ENCODE data around the gene PPP2R2B.

PPP2R2B gene

DNA sequence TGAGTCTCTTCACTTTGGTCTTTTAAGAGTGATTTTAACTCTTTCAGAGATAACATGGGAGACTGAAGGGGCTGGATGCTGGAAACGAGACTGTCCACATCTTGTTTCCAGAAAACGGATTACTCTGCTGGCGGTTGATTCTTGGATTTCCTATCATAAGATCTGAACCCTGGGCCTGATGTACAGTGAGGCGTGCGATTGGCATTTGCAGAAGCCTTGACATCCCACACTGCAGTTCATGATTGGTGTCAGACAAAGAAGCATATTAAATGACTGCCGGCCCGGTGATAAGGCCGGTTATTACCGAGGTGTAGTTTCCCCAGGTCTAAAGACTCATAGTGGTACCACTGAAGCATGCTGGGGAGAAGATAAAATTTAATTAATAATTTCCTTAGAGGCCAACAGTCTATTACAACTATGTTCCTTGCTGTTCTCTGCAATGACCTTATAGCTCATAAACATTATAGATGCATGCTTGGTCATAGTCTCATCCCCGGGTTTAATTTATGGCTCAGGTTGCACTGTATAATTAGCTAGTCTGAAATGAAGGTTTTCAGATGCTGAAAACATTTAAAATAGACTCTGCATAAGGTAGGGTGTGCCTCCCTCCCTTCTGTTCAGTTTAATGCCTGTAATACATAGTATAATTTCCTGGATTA lies 99.2 kb downstream of the PPP2R2B start:
- DNase-seq (ENCODE audit: low read depth) = no peak

DNA sequence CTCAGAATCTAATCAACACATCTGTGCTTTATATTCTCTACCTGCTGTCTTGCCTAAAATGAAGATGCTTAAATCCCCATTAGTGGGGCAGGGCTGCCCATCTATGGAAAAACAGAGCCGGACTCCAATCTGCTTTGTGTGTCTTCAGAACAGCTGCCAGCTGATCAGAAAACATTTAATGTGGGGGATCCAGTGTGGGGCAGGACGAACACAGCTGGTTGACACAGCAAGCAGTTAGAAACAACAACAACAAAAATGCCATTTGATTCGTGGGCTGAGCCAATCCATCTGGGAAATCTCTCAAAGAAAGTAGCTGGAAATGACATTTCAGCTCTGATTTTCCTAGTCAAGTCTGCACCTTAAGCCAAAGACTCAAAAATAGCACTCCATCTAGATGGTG lies 99.8 kb downstream of the PPP2R2B start:
- no peak overlapping the region for H3K4me3 ChIP-seq (ENCODE audit: low read depth, low read length)
- TF ChIP-seq MYC (IDR thresholded peaks at IDR 0.05; ENCODE audit: low read depth, low read length) = no peak
- TF ChIP-seq POLR2A (IDR thresholded peaks at IDR 0.05; ENCODE audit: extremely low read depth, insufficient read length) = no peak
- TF ChIP-seq, protein P1, sequence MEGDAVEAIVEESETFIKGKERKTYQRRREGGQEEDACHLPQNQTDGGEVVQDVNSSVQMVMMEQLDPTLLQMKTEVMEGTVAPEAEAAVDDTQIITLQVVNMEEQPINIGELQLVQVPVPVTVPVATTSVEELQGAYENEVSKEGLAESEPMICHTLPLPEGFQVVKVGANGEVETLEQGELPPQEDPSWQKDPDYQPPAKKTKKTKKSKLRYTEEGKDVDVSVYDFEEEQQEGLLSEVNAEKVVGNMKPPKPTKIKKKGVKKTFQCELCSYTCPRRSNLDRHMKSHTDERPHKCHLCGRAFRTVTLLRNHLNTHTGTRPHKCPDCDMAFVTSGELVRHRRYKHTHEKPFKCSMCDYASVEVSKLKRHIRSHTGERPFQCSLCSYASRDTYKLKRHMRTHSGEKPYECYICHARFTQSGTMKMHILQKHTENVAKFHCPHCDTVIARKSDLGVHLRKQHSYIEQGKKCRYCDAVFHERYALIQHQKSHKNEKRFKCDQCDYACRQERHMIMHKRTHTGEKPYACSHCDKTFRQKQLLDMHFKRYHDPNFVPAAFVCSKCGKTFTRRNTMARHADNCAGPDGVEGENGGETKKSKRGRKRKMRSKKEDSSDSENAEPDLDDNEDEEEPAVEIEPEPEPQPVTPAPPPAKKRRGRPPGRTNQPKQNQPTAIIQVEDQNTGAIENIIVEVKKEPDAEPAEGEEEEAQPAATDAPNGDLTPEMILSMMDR (IDR thresholded peaks at IDR 0.05; ENCODE audit: low read depth, low read length) = no peak
- TF ChIP-seq, protein P2, sequence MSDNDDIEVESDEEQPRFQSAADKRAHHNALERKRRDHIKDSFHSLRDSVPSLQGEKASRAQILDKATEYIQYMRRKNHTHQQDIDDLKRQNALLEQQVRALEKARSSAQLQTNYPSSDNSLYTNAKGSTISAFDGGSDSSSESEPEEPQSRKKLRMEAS (IDR thresholded peaks at IDR 0.05; ENCODE audit: low read depth, low read length) = no peak
- no peak for DNase-seq (ENCODE audit: low read depth)

More for the DNA sequence above, 99.2 kb downstream of the PPP2R2B start:
- TF ChIP-seq MYC (IDR thresholded peaks at IDR 0.05; ENCODE audit: low read depth, low read length) (no peak), POLR2A (IDR thresholded peaks at IDR 0.05; ENCODE audit: extremely low read depth, insufficient read length) (no peak)
- TF ChIP-seq, protein P1 (IDR thresholded peaks at IDR 0.05; ENCODE audit: low read depth, low read length) = no peak
- TF ChIP-seq, protein P2 (IDR thresholded peaks at IDR 0.05; ENCODE audit: low read depth, low read length) = no peak
- no peak overlapping the region for H3K4me3 ChIP-seq (ENCODE audit: low read depth, low read length)

DNA sequence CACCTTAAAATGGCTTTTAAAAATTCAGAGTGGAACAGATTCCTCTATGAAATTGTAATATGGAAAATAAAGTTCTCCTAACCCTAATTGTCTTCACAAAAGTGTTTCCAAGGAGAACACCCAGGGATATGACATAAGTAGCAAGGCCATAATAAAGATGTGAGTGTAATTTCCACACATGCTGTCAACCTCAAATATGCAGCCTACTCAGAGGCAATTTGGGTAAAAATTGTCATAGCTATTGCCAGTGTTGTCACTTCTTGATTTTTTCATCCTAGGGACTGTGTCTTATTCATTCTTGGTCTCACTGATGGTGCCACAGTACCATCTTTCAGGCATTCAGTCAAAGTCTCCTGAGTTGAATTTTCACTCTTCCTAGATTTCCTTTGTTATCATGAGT lies 100.3 kb downstream of the PPP2R2B start:
- TF ChIP-seq POLR2A (IDR thresholded peaks at IDR 0.05; ENCODE audit: extremely low read depth, insufficient read length) = no peak
- TF ChIP-seq, protein P2 (IDR thresholded peaks at IDR 0.05; ENCODE audit: low read depth, low read length) = no peak
- TF ChIP-seq, protein P1 (IDR thresholded peaks at IDR 0.05; ENCODE audit: low read depth, low read length) = no peak
- TF ChIP-seq MYC (IDR thresholded peaks at IDR 0.05; ENCODE audit: low read depth, low read length) = no peak

DNA sequence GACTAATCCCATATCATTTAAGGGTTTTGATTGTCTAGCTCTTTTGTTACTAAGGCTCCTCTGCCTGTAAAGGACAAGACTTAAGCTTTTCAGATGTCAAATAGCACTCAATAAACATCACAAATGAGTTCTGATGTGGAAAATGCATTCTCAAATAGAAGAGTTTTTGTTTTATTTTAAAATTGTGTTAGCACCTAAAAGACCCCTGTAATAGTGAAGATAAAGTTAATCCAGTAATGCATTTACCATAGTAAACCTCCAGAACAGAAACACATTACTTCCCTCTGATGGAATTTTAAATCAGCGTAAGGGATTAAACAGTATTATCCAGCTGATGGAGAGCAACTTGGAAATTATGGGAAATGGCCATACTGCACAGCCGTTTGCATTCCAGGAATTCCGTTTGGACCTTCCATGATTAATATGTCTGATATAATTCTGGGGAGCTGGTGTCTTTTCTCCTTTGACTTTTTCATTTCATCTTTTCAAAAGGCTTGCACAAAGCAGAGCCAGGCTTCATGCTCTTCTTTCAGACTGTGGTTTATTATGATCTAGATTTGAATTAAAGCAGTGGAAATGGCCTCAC lies 105.6 kb downstream of the PPP2R2B start:
- no peak overlapping the region for H3K4me3 ChIP-seq (ENCODE audit: low read depth, low read length)
- no peak for DNase-seq (ENCODE audit: low read depth)
- TF ChIP-seq, protein P1 (IDR thresholded peaks at IDR 0.05; ENCODE audit: low read depth, low read length) = no peak
- TF ChIP-seq, protein P2 (IDR thresholded peaks at IDR 0.05; ENCODE audit: low read depth, low read length) = no peak
- TF ChIP-seq POLR2A (IDR thresholded peaks at IDR 0.05; ENCODE audit: extremely low read depth, insufficient read length) (no peak), MYC (IDR thresholded peaks at IDR 0.05; ENCODE audit: low read depth, low read length) (no peak)

More for the DNA sequence above, 100.3 kb downstream of the PPP2R2B start:
- no peak for DNase-seq (ENCODE audit: low read depth)
- H3K4me3 ChIP-seq (ENCODE audit: low read depth, low read length) = no peak overlapping the region

DNA sequence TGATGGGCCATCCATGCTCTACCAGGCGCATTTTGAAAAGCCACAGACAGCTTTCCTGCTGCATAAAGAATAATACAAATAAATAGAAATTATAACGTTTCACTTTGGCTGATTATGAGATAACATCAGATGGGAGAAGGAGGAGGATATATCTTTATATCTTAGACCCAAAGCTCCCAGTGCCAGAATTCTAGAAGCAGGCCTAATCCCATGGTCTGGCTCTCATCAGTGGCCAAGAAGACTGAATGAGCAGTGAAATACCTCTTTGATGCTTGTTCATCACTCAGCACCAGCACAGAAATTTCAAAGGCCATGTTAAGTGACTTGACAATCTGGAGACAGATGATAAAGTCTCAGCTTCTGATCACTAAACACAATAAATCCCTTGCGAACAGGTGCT lies 107.6 kb downstream of the PPP2R2B start:
- H3K4me3 ChIP-seq (ENCODE audit: low read depth, low read length) = no peak overlapping the region
- TF ChIP-seq MYC (IDR thresholded peaks at IDR 0.05; ENCODE audit: low read depth, low read length) (no peak), POLR2A (IDR thresholded peaks at IDR 0.05; ENCODE audit: extremely low read depth, insufficient read length) (no peak)
- TF ChIP-seq, protein P1 (IDR thresholded peaks at IDR 0.05; ENCODE audit: low read depth, low read length) = no peak
- TF ChIP-seq, protein P2 (IDR thresholded peaks at IDR 0.05; ENCODE audit: low read depth, low read length) = no peak
- no peak for DNase-seq (ENCODE audit: low read depth)
